ENCODE measurements around the gene CDK5. TPM values are rescaled to one million over a fixed set of nuclear protein-coding genes. Genes with fewer than 3 reads are reported as not detected.
A peak's percentile ranks its signal among the peaks of the same experiment; 100 is the strongest.

CDK5 gene
- total RNA-seq, 1 experiment from 2014 or later: 21.1 TPM

GRCh38 chr7:151008511-151009323 lies 49.0 kb downstream of the CDK5 start:
- intact Hi-C loops (cut with micrococcal nuclease; ENCODE audit: unreplicated experiment): no loop called here
- TF ChIP-seq CTCF (conservative IDR thresholded peaks at IDR 0.05; ENCODE audit: low read depth, low read length): peak; percentile 89
- no peak for TF ChIP-seq EZH2 (IDR thresholded peaks at IDR 0.05; ENCODE audit: borderline replicate concordance, low read depth, low read length, poor library complexity, severe bottlenecking)

GRCh38 chr7:151008143-151008510 lies 49.6 kb downstream of the CDK5 start:
- intact Hi-C loops (cut with micrococcal nuclease; ENCODE audit: unreplicated experiment): no loop called here
- POLR2A ChIA-PET (ENCODE audit: low non-redundant PET): no interaction called here
- no peak overlapping the region for H3K27ac ChIP-seq (ENCODE audit: low read depth, low read length, poor library complexity, severe bottlenecking)

More at GRCh38 chr7:151008511-151009323, 49.0 kb downstream of the CDK5 start:
- H3K9me3 ChIP-seq (ENCODE audit: low read depth, low read length, poor library complexity, severe bottlenecking): no peaks in the 10 kb centered on the region
- no peak overlapping the region for H3K27ac ChIP-seq (ENCODE audit: low read depth, low read length, poor library complexity, severe bottlenecking)
- peak overlapping the region; percentile 35 for H3K4me3 ChIP-seq (ENCODE audit: low read depth, low read length, poor library complexity, severe bottlenecking)
- DNase-seq (ENCODE audit: low spot score): peak; percentile 76
- CTCF ChIA-PET: interaction anchor here (0.7 kb wide), 1 partner anchor 596 kb away, joined by 3 read pairs; no protein-coding TSS in a partner anchor
- no peaks in the 10 kb centered on the region for H3K36me3 ChIP-seq (ENCODE audit: insufficient read depth, low read length, poor library complexity, severe bottlenecking)
- H3K4me1 ChIP-seq (ENCODE audit: insufficient read depth, low read length, poor library complexity, severe bottlenecking): peaks cover 24% of the 10 kb centered on the region
- H3K27me3 ChIP-seq (replicated peaks; ENCODE audit: insufficient read depth, low read depth, low read length, poor library complexity): no peaks in the 10 kb centered on the region
- POLR2A ChIA-PET (ENCODE audit: low non-redundant PET): no interaction called here
- no TSS peak for BruUV-seq (replicated peaks)

GRCh38 chr7:151007469-151007898 lies 50.2 kb downstream of the CDK5 start:
- Histone ChIP-seq H3K4me1 (ENCODE audit: insufficient read depth, low read length, poor library complexity, severe bottlenecking) (peaks cover 12% of the 10 kb centered on the region), H3K27ac (ENCODE audit: low read depth, low read length, poor library complexity, severe bottlenecking) (no peak overlapping the region), H3K27me3 (replicated peaks; ENCODE audit: insufficient read depth, low read depth, low read length, poor library complexity) (no peaks in the 10 kb centered on the region), H3K4me3 (ENCODE audit: low read depth, low read length, poor library complexity, severe bottlenecking) (no peak overlapping the region), H3K9me3 (ENCODE audit: low read depth, low read length, poor library complexity, severe bottlenecking) (no peaks in the 10 kb centered on the region), H3K36me3 (ENCODE audit: insufficient read depth, low read length, poor library complexity, severe bottlenecking) (no peaks in the 10 kb centered on the region)
- DNase-seq (ENCODE audit: low spot score): no peak
- BruUV-seq (replicated peaks): no TSS peak
- ChIA-PET POLR2A (ENCODE audit: low non-redundant PET) (no interaction called here), CTCF (no interaction called here)
- intact Hi-C loops (cut with micrococcal nuclease; ENCODE audit: unreplicated experiment): no loop called here
- TF ChIP-seq CTCF (conservative IDR thresholded peaks at IDR 0.05; ENCODE audit: low read depth, low read length): no peak
- TF ChIP-seq EZH2 (IDR thresholded peaks at IDR 0.05; ENCODE audit: borderline replicate concordance, low read depth, low read length, poor library complexity, severe bottlenecking): no peak

More at GRCh38 chr7:151008143-151008510, 49.6 kb downstream of the CDK5 start:
- peaks cover 18% of the 10 kb centered on the region for H3K4me1 ChIP-seq (ENCODE audit: insufficient read depth, low read length, poor library complexity, severe bottlenecking)
- H3K27me3 ChIP-seq (replicated peaks; ENCODE audit: insufficient read depth, low read depth, low read length, poor library complexity): no peaks in the 10 kb centered on the region
- no peaks in the 10 kb centered on the region for H3K9me3 ChIP-seq (ENCODE audit: low read depth, low read length, poor library complexity, severe bottlenecking)
- DNase-seq (ENCODE audit: low spot score): peak; percentile 57
- BruUV-seq (replicated peaks): no TSS peak
- no peaks in the 10 kb centered on the region for H3K36me3 ChIP-seq (ENCODE audit: insufficient read depth, low read length, poor library complexity, severe bottlenecking)
- TF ChIP-seq EZH2 (IDR thresholded peaks at IDR 0.05; ENCODE audit: borderline replicate concordance, low read depth, low read length, poor library complexity, severe bottlenecking) (no peak), CTCF (conservative IDR thresholded peaks at IDR 0.05; ENCODE audit: low read depth, low read length) (no peak)
- peak overlapping the region; percentile 35 for H3K4me3 ChIP-seq (ENCODE audit: low read depth, low read length, poor library complexity, severe bottlenecking)
- CTCF ChIA-PET: interaction anchor here (0.7 kb wide), 1 partner anchor 596 kb away, joined by 3 read pairs; no protein-coding TSS in a partner anchor
